OCI-LY3 (cell line): ENCODE data around the gene IFT122.

Source experiments
- H2AFZ ChIP-seq: fragments of 200-600, 300-600 bp; shearing (Covaris generic); 2 replicates; pipeline ENCODE4 v1.6.0; 2014; ENCODE audit warnings: antibody characterized with exemption, low read depth, low read length
- H3K27ac ChIP-seq: fragments of 200-600, 300-600 bp; sonication (generic); 2 replicates; pipeline ENCODE4 v1.5.1; 2014; ENCODE audit warnings: mild to moderate bottlenecking, low read length, moderate library complexity, mixed read lengths
- H3K27me3 ChIP-seq: fragments of 200-600, 300-600 bp; sonication (generic); 2 replicates; pipeline ENCODE4 v1.6.1; 2014; ENCODE audit warnings: low read depth, low read length, mixed read lengths
- H3K36me3 ChIP-seq: fragments of 200-600, 300-600 bp; sonication (generic); replicated peaks from 2 replicates; pipeline ENCODE3; 2014; ENCODE audit warnings: low read depth, low read length, mixed read lengths
- H3K4me1 ChIP-seq: fragments of 300-600, 200-600 bp; sonication (generic); 2 replicates; pipeline ENCODE4 v1.6.1; 2014; ENCODE audit warnings: low read length, mixed read lengths
- H3K4me2 ChIP-seq: fragments of 200-600, 300-600 bp; sonication (generic); 2 replicates; pipeline ENCODE4 v1.6.1; 2014; ENCODE audit warnings: low read length, mixed read lengths
- H3K4me3 ChIP-seq: fragments of 300-600, 200-600 bp; sonication (generic); 2 replicates; pipeline ENCODE4 v1.5.1; 2014; ENCODE audit warnings: antibody characterized with exemption, mild to moderate bottlenecking, low read length, moderate library complexity
- H3K79me2 ChIP-seq: fragments of 300-600, 200-600 bp; shearing (Covaris generic); 2 replicates; pipeline ENCODE4 v1.6.1; 2014; ENCODE audit warnings: mild to moderate bottlenecking, low read length, mixed read lengths
- H3K9ac ChIP-seq: fragments of 300-600, 200-600 bp; shearing (Covaris generic); 2 replicates; pipeline ENCODE4 v1.6.0; 2014; ENCODE audit warnings: mild to moderate bottlenecking, low read length, moderate library complexity
- H3K9me3 ChIP-seq: fragments of 200-600, 300-600 bp; shearing (Covaris generic); 2 replicates; pipeline ENCODE4 v1.6.1; 2014; ENCODE audit warnings: low read length, mixed read lengths; ENCODE audit not compliant: insufficient read depth
- H4K20me1 ChIP-seq: fragments of 200-600, 300-600 bp; sonication (generic); 2 replicates; pipeline ENCODE4 v1.6.1; 2016; ENCODE audit warnings: low read length, mixed read lengths; ENCODE audit not compliant: insufficient read depth
- CTCF ChIP-seq: fragments of 200-600, 300-600 bp; sonication (generic); IDR thresholded peaks from 2 replicates; pipeline ENCODE4 v1.5.1; 2014; ENCODE audit warnings: antibody characterized with exemption, low read length, low read depth
- EZH2phosphoT487 ChIP-seq: fragments of 200-600 bp; shearing (Covaris generic); IDR thresholded peaks from 2 replicates; pipeline ENCODE4 v1.6.1; 2018; ENCODE audit warnings: antibody characterized with exemption, mixed run types, low read depth

The IFT122 gene

GRCh38 chr3:129453732-129454131 lies 13.7 kb downstream of the IFT122 start:
- H3K4me3 ChIP-seq, result no peak overlapping the region
- H4K20me1 ChIP-seq, result no peaks in the 10 kb centered on the region
- no peaks in the 10 kb centered on the region for H3K4me1 ChIP-seq
- no peaks in the 10 kb centered on the region for H3K9me3 ChIP-seq
- no peak overlapping the region for H3K9ac ChIP-seq
- H3K36me3 ChIP-seq, result no peaks in the 10 kb centered on the region
- no peak overlapping the region for H3K4me2 ChIP-seq
- no peak overlapping the region for H3K27ac ChIP-seq
- no peaks in the 10 kb centered on the region for H3K79me2 ChIP-seq
- no peaks in the 10 kb centered on the region for H3K27me3 ChIP-seq
- TF ChIP-seq EZH2phosphoT487 (no peak), CTCF (no peak)
- no peak overlapping the region for H2AFZ ChIP-seq

- Histone ChIP-seq H3K4me2 (no peak overlapping the region), H3K27ac (no peak overlapping the region), H3K9ac (no peak overlapping the region), H3K27me3 (no peaks in the 10 kb centered on the region), H3K9me3 (no peaks in the 10 kb centered on the region), H3K79me2 (no peaks in the 10 kb centered on the region), H3K4me3 (no peak overlapping the region), H2AFZ (no peak overlapping the region), H4K20me1 (no peaks in the 10 kb centered on the region), H3K36me3 (no peaks in the 10 kb centered on the region), H3K4me1 (no peaks in the 10 kb centered on the region)
- TF ChIP-seq CTCF, result no peak
- TF ChIP-seq EZH2phosphoT487, result no peak
Measured at GRCh38 chr3:129460155-129460554, 20.1 kb downstream of the IFT122 start.

GRCh38 chr3:129460572-129460971 lies 20.5 kb downstream of the IFT122 start:
- no peaks in the 10 kb centered on the region for H3K27me3 ChIP-seq
- no peaks in the 10 kb centered on the region for H3K9me3 ChIP-seq
- H3K4me2 ChIP-seq, result no peak overlapping the region
- no peak for TF ChIP-seq CTCF
- H3K36me3 ChIP-seq, result no peaks in the 10 kb centered on the region
- H3K27ac ChIP-seq, result no peak overlapping the region
- no peaks in the 10 kb centered on the region for H4K20me1 ChIP-seq
- H3K9ac ChIP-seq, result no peak overlapping the region
- H2AFZ ChIP-seq, result no peak overlapping the region
- no peaks in the 10 kb centered on the region for H3K4me1 ChIP-seq
- no peak overlapping the region for H3K4me3 ChIP-seq
- no peaks in the 10 kb centered on the region for H3K79me2 ChIP-seq

DNA sequence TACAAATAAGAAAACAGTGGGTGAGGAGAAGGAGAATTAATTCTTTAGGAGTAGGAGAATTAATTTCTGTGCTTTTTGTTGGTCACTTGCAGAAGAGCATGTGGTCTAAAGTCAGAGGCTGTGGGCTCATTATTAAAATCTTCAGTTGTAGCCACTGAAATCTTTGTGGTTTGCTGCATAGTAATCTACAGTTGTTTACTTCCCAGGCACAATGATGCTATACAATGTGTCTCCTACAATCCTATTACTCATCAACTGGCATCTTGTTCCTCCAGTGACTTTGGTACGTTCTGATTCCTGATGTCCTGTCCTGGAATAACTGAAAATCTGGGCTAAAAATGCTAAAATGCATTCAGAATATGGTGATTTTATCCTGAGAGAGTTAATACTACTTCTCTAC lies 21.0 kb downstream of the IFT122 start:
- Histone ChIP-seq H3K27me3 (no peaks in the 10 kb centered on the region), H3K4me1 (no peaks in the 10 kb centered on the region), H3K36me3 (no peaks in the 10 kb centered on the region), H3K9me3 (no peaks in the 10 kb centered on the region), H3K4me3 (no peak overlapping the region), H3K79me2 (no peaks in the 10 kb centered on the region), H3K27ac (no peak overlapping the region), H3K9ac (no peak overlapping the region), H3K4me2 (no peak overlapping the region), H2AFZ (no peak overlapping the region), H4K20me1 (no peaks in the 10 kb centered on the region)
- TF ChIP-seq EZH2phosphoT487 (no peak), CTCF (no peak)
